HG03442 (cell line): ENCODE measurements around the gene B4GALT3.

Experiments
- ATAC-seq: cut with Tn5 transposase; IDR thresholded peaks from one replicate; pipeline ENCODE4 v1.9.1; 2021; ENCODE audit warnings: mild to moderate bottlenecking, moderate library complexity; ENCODE audit not compliant: unreplicated experiment

The B4GALT3 gene

GRCh38 chr1:161131523-161132409 lies 45.5 kb downstream of the B4GALT3 start:
- ATAC-seq, result no peak

GRCh38 chr1:161130266-161130665 lies 47.0 kb downstream of the B4GALT3 start:
- no peak for ATAC-seq

- no peak for ATAC-seq
Observed at GRCh38 chr1:161128591-161129420, 48.5 kb downstream of the B4GALT3 start.

GRCh38 chr1:161127649-161128048 lies 49.7 kb downstream of the B4GALT3 start:
- ATAC-seq, result no peak

- ATAC-seq, result no peak
Observed at GRCh38 chr1:161122967-161123366, 54.3 kb downstream of the B4GALT3 start.

- ATAC-seq, result no peak
Observed at GRCh38 chr1:161121834-161122233, 55.5 kb downstream of the B4GALT3 start.
